HG03575 (cell line): ENCODE measurements around the gene MECR.

Experiments used
- ATAC-seq: cut with Tn5 transposase; IDR thresholded peaks from one replicate; pipeline ENCODE4 v1.9.1; 2021; ENCODE audit not compliant: unreplicated experiment, insufficient number of reproducible peaks, low FRiP score; ENCODE audit errors: extremely low read depth

MECR gene

DNA sequence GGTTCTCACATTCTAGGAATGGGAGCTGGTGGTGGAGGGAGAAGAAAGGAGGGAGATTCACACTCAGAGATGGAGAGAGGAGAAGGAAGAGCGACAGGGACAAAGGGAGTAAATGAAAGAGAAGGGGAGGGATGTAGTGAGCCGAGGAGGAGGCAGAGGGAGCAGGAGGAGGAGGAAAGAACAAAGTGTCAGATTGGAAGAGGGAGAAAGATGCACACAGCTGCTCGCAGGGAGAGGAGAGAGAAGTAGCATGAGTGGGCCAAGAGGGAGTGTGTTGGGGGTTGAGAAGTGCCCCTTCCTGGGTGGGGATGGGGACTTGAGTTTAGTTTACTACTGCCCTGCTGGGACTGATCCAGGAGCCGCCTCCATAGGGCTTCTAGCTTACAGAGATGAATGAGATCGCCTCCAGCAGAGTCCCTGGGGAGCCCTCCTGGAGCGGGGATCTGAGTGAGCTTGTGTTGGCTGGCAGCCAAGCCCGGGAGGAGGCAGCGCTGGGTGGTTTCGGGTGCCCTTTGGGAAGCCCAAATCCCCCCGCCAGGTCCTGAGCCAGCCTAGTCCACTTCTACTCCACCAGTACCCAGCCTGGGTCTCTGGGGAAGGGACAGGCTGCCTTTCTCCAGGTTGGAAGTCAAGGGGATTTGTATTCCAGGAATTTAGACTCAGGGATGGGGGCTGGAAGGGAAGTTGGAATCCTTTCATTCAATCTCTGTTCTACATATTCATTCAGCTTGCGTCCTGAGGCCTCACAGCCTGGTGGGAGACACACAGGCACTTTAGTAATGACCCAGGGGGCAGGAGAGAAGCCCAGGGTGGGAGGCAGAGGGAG, 26.5 kb upstream of the MECR start:
- ATAC-seq = no peak

DNA sequence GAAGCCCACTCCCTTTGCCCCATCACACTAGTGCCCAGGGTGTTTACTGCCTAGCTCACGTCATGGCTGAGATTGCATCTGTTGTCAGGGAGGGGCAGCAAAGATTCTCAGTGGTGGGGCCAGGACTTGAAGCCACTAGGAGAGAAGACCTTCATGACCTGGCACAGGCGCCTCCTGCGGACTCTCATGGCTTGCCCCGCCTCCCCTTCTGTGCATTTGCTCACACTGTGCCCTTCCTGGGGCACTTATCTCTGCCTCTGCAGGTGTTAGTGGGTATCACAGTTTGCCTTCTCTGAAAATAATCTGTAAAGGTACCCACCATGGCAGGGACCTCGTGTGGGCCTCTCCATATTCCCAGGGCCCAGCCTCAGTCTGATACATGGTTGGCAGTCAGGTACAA, 25.7 kb upstream of the MECR start:
- no peak for ATAC-seq

DNA sequence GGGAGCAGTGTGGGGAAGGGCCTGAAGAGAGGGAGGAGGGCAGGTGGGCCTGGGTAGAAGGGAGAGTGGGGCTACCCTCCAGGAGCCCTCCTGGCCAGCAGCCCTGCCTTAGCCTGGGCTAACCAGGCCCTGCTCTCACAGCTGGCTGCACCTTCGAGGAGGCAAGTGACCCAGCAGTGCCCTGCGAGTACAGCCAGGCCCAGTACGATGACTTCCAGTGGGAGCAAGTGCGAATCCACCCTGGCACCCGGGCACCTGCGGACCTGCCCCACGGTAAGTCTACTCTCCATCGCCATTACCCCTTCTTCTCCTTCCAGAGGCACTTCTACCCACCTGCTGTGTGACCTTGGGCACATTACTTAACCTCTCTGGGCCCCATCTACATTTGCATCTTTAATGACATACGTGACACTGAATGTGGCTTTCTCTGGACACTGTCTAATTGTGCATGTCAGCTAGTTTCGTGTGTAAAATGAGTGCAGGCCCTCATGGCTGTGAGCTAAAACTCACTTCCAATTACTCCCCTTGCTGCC, 24.5 kb upstream of the MECR start:
- ATAC-seq = no peak

DNA sequence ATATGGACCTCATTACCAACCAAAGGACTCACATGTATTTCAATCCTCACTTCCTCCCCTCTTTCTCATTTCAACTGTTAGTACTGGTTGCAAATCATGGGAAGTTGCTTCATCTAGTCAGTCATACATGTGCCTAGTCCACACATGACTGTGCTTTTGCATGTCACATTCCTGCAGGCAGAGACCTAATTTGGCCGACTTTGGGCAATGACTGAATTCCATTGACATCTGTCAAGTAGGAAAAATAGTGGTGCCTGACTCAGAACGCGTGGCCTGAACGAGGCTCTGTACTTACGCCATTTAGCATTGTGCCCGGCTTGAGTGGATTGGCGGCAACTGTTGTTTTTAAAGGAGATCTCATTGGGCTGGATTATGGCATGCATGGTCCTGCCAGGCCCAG, 23.6 kb upstream of the MECR start:
- no peak for ATAC-seq

DNA sequence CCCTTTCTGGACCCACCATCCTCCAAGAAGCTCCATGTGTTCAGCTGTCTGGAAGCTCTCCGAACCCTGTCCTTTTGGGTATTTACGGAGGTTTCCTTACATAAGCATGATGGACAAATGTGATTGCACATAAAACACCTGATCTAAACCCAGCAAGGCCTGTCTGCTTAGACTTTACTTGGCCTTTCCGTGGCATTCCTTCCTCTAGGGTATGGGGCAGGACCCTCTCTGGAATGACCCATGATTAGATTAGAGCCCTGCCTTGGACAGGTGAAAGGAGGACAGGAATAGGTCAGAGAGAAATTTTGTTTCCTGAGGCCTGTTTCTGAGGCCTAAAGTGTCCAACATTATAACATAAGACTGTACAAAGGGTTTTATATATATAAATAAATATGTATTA, 22.4 kb upstream of the MECR start:
- ATAC-seq = no peak

DNA sequence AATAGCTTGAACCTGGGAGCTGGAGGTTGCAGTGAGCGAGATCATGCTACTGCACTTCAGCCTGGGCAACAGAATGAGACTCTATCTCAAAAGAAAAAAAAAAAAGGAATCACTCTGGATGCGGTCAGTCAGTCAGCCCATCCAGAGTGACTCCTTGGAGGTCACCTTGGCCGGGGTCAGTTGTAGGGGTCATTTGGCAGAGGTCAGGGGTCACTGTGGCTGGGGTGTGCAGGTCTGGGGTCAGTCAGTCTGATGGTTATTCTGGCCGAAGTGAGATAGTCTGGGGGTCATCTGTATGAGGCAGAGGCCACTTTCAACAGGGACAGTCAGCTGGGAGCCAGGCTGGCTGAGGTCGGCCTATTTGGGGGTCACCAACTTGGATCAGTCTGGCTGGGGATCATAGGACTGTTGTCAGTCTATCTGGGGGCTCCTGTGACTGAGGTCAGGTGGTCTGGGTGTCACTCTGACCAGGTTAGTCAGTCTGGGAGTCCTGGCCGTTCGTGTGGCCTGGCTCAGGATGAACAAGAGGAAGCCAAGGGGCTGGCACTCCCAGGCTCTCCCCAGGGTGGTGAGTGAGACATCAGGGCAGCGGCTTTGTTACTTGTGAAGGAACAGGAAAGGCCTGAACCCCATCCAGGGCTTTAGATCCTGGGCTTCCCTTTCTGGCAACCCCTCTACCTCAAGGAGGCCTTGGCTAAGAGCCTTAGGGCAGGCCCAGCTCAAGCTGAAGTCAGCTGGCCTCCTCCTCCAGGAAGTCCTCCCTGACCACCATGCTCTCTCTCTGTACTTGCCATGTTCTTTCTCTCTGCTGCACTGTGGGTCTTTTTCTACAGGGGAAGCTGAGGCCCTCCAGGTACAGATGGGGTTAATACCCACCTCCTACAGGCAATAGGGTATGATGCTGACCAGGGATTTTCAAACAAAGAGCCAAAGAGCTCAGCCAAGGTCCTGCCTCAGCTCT, 20.7 kb upstream of the MECR start:
- ATAC-seq = no peak

DNA sequence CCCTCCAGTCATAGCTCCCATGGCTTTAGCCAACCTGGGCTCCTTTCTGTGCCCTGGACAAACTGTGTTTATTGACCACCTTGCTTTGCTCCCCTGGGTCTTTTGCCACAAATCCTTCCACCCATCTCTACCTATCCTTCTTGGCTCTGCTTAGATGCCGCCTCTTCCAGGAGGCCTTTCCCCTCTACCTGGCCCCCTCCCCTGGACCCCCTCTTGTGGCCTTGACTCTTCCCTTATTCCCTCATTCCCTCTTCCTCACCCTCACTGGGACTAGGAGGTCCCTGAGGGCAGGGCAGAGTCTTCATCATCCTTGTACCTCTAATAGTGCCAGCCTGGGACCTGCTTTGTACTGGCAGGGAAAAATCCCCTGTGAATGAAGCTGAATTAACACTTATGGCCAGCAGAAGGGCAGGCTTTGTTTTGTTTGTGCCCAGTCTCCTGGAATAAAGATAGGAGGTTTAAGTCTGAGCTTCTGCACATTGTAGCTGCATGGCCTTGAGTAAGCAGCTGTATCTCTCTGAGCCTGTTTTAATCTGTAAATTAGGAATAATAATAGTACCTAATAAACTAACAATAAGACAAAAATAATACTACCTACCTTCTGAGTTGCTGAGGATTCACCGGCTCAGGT, 19.3 kb upstream of the MECR start:
- ATAC-seq = no peak

DNA sequence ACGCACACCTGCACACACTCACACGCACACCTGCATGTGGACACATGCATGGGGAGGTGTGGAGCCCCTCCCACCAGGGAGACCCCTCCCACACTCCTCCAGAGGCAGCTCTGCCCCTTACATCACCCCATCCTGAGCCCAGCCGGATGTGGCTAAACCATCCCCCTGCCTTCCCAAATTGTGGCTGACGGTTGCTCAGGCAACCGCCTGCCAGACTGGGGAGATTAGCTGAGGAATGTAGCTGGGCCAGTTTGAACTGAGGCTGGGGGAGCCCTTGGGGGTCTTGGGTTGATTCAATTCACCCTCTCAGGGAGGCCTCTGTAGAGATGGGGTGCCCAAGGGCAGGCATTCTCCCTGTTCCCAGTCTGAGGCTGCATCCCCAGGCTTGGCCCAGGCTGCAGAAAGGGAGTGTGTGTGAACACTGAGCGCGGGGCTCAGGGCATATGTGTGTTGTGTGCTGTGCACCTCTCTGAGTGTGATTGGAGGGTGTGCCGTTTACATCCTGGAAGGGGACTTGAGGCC, 18.5 kb upstream of the MECR start:
- ATAC-seq = no peak

DNA sequence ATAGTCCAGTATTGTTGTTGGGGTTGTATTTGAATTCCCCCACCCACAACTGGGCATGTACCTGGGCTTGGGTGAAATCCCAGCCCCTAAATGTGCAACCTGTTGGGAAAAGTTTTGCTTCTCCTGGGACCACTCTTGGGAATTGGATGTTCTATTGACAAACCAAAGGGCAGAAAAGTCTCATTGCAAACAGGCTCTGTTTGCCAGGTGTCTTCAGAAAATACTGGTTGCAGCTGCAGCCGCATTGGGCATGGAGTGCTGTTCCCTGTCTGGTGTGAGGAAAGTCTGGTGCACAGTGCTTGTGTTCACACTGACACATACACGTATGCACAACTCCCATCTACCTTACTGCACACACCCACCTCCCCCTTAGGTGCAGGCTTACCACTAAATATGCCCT, 17.7 kb upstream of the MECR start:
- ATAC-seq = no peak

DNA sequence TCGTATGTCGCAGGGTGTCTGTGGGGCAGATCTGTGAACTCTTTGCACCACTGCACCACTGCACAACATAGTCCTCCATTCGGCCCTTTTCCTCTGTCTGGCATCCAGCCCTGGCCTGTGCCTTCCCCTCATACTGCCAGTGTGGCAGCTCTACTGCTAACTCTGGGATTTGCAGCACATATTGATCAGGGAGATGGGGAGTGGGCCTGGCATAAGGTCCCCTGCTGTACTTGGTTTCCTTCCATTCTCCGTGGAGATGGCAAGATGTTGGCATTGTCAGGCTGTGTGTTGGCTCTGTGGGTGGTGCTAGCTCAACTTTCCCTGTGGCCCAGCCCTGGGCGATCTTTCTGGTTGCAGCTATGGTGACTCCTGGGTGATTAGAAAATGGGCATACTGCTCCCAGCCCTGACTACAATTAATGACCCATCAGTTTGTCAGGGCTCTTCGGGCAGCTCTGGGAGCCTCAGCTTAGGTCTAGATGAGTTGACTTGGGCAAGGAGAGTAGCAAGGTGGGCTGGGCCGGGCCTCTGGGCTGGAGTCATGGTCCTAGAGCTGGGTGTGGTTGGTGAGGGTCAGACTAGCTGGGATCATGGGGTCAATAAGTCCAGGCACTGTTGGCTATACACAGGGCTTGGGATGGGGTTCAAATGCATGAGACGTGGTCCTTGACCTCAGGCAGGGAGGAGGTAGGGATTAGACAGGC, 17.0 kb upstream of the MECR start:
- ATAC-seq = no peak

DNA sequence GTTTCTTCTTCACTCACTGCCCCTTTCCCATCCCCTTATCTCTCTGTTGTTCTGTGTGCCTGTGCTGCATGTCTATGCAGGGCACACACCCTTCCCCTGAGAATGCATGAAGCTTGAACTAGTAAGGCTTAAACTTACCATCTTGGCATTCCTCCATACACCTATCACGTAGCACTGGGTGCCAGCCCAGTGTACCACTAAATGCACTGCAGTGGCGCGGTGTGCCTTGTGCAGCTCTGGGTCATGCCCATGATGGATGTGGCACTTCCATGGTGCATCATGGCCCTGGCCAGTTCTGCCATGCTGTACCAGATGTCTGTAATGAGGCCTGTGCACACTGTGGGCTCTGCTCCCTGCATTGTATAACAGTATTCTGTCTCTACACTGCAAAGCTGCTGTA, 16.3 kb upstream of the MECR start:
- ATAC-seq = no peak

DNA sequence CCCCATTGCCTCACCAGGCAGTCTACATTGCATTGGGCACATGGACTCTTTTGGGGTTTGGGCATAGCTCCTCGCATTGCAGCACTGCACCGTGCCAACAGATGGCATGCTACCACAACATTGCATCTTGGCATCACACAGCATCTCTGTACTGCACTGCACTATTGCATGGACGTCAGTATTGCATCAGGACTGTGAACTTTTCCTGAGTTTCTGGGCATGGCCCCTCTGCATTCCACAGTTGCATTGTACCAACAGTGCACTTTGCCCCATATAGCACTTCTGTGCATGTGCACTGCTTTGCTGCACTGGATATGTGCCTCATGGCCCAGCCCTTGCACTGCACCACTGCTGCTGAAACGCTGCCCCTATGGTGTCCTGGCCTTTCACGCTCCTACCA, 15.1 kb upstream of the MECR start:
- no peak for ATAC-seq

DNA sequence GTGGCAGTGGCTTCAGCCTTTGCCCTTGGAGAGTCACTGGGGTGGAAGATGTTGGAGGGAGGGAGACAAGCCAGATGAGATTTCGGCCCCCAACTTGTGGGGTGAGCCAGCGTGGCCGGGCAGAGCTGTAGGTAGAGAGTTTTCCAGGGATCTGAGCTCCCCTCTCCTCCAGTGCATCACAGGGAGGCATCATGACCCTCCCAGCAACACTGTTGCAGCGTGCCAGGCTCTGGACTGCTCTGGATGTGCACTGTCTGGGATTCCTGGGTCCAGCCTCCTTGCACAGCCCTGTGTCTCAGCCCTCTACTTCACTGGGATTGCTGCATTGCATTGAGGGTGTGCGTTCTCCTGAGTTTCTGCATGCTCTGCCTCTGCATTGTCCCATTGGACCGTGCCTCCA, 14.5 kb upstream of the MECR start:
- ATAC-seq = no peak

DNA sequence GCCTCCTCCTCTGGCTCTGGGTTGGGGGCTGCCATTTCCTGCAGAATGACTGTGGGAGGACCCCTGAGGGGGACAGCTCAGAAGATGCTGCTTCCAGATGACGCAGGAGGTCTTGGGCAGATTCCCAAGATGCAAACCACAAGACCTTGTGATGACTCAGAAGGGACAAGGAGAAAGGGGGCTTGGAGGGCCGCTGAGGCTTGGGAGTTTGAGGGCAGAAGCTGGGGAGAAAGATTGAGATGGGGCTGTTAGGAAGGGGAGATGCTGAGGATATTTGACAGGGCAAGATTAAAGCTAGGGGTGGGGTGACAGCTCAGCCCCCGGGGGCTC, 13.1 kb upstream of the MECR start:
- ATAC-seq = no peak

DNA sequence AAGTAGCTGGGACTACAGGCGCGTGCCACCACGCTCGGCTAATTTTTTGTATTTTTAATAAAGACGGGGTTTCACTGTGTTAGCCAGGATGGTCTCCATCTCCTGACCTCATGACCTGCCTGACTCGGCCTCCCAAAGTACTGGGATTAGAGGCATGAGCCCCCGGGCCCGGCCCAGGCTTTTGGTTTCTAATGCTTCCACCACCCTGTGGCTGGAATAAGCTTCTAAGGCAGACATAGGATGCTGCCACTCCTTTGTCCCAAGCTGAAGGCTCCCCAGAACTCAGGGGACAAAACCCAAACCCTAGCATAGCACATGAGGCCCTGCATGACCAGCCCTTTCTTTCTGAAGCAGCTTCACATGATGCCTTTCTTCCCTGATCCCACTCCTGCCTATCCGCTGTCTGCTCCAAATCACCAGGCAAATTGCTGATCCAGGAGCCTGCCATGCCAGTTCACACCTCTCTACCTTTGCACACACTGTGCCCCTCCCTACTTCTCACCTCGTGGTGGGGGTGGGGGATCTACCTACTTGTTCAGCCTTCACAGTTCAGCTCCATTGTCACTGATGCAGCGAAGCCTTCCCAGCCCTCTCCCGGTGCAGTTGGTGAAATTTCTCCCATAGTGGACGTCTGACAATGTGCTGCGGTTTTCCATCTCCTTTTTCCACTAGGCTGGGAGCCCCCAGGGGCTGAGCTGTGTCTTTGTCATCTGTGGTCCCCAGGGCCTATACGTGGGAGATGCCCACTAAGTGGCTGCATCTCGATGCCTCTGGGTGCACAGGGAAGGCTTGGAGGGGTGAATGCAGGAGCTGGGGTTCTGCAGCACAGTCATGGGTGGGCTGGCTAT, 12.5 kb upstream of the MECR start:
- no peak for ATAC-seq

DNA sequence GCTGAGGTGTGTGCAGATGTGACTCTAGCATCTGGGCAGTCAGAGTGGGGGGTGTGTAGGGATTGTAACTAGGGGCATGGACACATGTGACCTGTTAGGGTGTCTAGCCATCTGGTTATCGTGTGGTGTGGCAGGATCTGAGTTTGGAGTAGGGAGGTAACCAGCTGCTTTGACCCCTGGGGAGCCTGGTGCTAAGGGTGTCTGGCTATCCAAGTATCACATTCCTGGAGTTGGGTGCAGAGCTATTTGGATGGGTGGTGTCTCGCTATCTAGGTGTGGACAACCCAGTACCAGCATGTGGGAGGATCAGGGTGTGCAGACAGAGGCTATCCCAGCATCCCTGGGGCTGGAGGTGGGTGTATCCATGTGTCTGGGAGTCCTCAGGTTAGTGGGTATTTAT, 10.3 kb upstream of the MECR start:
- ATAC-seq = no peak

DNA sequence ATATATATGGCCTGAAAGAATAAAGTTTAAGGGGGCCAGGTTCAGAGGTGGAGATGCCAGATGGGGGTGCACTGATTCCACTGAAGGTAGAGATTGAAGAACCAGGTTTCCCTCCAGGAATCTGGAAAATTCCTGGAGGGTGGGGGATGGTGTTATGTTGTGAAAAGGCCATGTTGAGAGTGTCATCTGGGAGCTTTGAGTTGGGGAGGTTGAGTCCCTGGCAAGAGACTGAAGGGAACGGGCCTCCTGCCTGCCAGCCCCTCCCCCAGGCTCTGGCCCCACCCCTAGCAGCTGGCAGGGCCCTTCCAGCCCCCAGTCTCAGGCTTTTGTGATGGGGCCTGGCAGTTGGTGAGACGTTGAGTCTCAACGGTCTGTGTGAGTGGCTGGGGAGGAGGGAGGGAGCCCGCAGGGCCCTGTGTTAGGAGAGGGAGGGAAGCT, 9.7 kb upstream of the MECR start:
- no peak for ATAC-seq

DNA sequence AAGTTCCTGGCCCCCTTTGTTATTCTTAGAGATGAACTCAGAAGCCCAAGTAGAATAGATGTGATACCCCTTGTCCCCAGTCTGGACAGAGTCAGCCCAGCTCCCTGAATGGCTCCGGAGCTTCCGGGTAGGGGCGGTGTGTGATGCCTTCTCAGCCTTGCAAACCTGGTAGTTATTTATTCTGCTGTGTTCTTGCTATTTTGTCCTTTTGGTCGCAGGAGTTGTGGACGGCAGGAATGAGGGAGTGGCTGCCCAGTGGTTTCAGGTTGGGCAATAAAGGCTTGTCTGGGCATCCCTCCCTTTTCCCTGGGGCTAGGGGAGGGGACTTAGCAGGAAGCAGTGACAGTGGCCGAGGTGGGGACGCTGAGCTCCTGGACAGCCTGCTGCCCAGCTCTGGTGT, 8.4 kb upstream of the MECR start:
- no peak for ATAC-seq
